HG02610 (cell line): Measurements from ENCODE around the gene PLEKHJ1.
A peak's percentile ranks its signal among the peaks of the same experiment; 100 is the strongest.

Experiments
- ATAC-seq: cut with Tn5 transposase; IDR thresholded peaks from one replicate; pipeline ENCODE4 v1.9.1; 2021; ENCODE audit warnings: mild to moderate bottlenecking, moderate library complexity; ENCODE audit not compliant: unreplicated experiment

PLEKHJ1 gene

GRCh38 chr19:2224754-2225349 lies 11.3 kb downstream of the PLEKHJ1 start:
- no peak for ATAC-seq

- ATAC-seq, result peak; percentile 38
These were observed 12.2 kb downstream of the PLEKHJ1 start for GRCh38 chr19:2223959-2224358.

GRCh38 chr19:2223391-2223790 lies 12.7 kb downstream of the PLEKHJ1 start:
- no peak for ATAC-seq

GRCh38 chr19:2221918-2222317 lies 14.2 kb downstream of the PLEKHJ1 start:
- no peak for ATAC-seq

- no peak for ATAC-seq
These were observed 14.8 kb downstream of the PLEKHJ1 start for GRCh38 chr19:2221250-2221831.

GRCh38 chr19:2219726-2220125 lies 16.4 kb downstream of the PLEKHJ1 start:
- ATAC-seq, result no peak

- no peak for ATAC-seq
These were observed 18.5 kb downstream of the PLEKHJ1 start for GRCh38 chr19:2217591-2217990.

- ATAC-seq, result no peak
These were observed 19.5 kb downstream of the PLEKHJ1 start for GRCh38 chr19:2216361-2217225.

- no peak for ATAC-seq
These were observed 20.8 kb downstream of the PLEKHJ1 start for GRCh38 chr19:2215281-2215751.

GRCh38 chr19:2214251-2214650 lies 21.9 kb downstream of the PLEKHJ1 start:
- ATAC-seq, result no peak

- ATAC-seq, result no peak
These were observed 22.3 kb downstream of the PLEKHJ1 start for GRCh38 chr19:2213799-2214198.

GRCh38 chr19:2212861-2213711 lies 23.0 kb downstream of the PLEKHJ1 start:
- ATAC-seq, result no peak

GRCh38 chr19:2210987-2211740 lies 25.0 kb downstream of the PLEKHJ1 start:
- ATAC-seq, result no peak

- ATAC-seq, result no peak
These were observed 25.9 kb downstream of the PLEKHJ1 start for GRCh38 chr19:2210206-2210605.

GRCh38 chr19:2209408-2209807 lies 26.7 kb downstream of the PLEKHJ1 start:
- ATAC-seq, result no peak

GRCh38 chr19:2208975-2209374 lies 27.2 kb downstream of the PLEKHJ1 start:
- ATAC-seq, result no peak

GRCh38 chr19:2207991-2208860 lies 27.9 kb downstream of the PLEKHJ1 start:
- ATAC-seq, result no peak

GRCh38 chr19:2207008-2207407 lies 29.1 kb downstream of the PLEKHJ1 start:
- ATAC-seq, result no peak

GRCh38 chr19:2202366-2202765 lies 33.8 kb downstream of the PLEKHJ1 start:
- ATAC-seq, result no peak
